Pulmonary artery endothelial cell (primary cell): ENCODE results near the gene APH1B. TPM values are rescaled to one million over a fixed set of nuclear protein-coding genes. Genes with fewer than 3 reads are reported as not detected.

Experiments
- DNase-seq: peaks from one replicate; pipeline ENCODE4 v3.0.0-alpha.2; 2011; ENCODE audit warnings: low read depth, low spot score
- total RNA-seq: library from RNA; depleted of rRNA; stranded (reverse); fragments of >200 nt; gene quantifications from 2 replicates; pipeline ENCODE4 v1.2.3, GENCODE V29; 2014

The APH1B gene
- total RNA-seq, 1 donor from 2014 or later = 13.5 TPM

DNA sequence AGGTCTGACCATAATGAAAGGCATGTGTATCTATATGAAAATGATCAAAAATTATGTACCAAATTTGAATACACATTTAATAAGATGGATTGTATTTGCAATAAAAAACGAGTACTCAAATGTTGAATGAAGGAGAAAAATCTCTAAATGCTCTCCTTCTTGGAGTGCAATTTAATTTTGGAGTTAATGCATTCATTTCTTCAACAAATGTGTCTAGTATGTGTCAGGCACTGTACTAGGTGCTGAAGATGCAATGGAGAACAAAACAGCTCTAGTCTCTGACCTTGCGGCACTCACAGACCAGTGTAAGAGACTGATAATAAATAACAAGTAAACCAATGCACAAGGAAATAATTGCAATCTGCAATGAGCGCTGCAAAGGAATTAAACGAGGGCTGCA is 75.4 kb downstream of the APH1B start:
- no peak for DNase-seq

DNA sequence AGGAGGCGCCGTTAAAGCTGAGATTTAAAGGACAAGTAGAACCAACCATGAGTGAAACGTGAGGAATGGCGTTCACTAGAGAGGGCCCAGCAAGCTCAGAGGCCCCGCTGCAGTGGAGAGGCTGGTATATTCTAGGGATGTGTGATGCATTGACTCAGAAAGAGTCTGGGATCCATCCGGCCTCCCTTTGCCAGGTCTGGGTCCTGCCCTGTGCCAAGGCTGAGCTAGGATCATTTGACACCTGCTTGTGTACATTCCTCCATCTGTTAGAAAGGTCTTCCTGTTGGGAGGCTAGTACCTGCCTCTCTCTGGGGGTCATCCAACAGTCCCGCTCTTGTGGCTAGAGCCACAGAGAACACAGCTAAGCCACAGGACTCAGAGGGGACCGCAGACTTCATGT is 75.9 kb downstream of the APH1B start:
- DNase-seq = no peak

DNA sequence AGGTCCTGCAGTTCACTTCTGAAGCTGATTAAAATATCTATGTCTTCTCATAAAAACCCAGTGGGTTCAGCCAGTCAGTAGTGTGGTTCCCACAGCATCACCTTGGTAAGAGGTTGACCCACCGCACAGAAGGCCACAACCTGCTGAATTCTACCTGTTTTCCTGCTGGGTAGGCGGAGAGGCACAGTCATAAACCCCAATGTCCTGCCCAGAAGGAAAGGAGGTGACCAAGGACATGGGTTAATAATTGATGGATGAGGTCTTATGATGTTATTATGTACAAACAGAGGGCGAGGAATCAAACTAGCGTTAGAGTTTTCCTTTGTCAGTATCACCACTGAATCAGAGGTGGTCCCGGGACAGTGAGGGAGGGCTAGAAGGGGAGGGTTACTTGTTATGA is 76.5 kb downstream of the APH1B start:
- no peak for DNase-seq

DNA sequence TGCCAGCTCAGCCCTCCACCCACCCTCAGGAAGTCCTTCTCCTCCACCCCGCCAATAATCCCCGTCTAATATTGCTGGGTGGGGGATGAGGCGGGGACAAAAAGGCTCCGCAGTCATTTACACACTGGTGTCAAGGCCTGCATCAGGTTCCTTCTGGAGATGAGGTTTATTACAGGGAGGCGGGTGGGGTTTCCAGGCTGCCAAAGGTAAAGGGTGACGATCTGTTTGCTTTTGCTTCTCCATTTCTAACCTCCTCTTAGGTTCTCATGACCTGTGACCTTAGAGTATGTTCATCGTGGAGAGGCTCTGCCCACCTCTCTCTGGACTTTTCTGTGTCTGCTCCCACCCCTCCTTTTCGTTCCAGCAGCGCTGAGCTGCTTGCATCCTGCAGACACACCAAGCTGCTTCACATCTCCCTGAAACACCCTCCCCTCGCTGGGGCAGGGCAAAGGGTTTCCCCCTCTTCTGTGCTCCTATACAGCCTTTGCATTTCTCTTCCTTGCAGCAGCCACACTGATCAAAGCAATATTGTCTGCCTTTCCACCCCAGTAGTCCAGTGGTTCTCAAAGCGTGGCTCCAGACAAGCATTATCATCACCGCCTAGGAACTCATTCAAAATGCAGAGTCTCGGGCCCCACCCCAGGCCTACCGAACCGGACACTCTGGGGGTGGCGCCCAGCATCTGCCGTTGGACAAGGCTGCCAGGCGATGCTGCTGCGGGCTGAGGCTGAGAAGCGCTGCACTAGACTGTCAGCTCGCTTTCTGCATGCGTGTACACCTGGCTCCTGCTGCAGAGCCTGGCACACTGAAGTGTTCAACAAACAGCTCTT is 77.6 kb downstream of the APH1B start:
- no peak for DNase-seq

DNA sequence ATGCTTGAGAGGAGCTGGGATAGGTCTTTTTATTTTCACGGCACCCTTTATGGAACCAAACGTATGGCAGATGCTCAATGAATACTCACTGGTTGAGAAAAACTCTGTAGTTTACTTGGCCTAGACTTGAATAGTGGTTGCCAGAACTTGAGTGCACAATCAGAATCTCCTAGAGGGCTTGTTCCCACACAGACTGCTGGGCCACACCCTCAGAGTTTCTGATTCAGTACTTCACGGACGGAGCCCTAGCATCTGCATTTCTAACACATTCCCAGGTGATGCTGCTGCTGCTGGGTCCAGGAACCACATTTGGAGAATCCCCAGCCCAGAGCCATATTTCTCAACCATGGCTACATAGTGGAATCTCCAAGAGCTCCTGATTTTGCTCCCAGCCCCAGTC is 79.7 kb downstream of the APH1B start:
- no peak for DNase-seq

DNA sequence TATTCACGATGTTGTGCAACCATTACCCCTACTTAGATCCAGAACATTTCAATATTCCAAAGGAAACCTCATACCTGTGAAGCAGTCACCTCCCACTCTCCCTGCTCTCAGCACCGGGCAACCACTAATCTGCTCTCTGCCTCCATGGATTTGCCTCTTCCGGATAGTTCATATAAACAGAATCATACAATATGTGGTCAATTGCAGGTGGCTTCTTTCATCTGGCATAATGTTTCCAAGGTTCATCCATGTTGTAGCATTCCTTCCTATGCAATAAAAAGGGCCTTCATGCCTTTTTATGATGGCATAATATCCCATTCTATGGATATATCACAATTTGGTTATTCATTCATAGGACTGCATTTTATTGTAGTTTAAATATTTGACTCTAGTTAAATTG is 80.3 kb downstream of the APH1B start:
- no peak for DNase-seq

DNA sequence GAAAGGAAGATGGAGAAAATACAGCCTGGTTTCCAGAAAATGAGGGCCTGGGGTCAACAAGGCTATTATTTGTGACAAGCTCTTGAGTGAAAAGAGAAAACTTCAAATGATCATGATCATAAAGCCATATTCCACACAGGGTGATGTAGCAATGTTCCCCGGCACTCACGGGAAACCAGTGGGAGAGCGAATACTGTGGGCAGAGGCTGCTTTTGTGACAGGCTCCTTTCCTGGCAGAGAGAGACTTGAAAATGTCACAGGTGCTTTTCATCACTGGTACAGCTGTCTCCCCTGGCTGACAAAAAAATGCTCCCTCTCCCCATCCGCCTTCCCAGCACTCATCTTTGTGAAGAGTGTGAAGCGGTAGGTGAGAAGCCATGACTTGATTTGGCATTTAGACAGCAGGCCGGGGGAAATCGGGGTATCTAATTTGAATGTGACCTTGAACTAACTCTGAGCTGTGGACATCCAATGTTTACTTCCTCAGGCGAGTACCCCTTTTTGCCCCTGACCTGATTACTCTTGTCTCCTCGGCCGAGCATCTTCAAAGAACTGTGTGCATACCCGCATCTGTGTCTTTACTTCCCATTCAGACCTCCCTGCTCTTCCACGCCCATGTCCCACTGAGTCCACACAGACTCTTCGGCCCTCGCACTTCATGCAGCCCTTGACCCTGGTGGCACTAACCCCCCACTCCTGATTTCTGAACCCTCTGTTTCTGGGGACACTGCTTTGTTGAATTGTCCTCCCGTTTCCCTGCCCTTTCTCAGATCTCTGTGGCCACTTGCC is 81.0 kb downstream of the APH1B start:
- no peak for DNase-seq

Other genes with a start within 250 kb of the APH1B start
- gene TPM1, start 234.9 kb upstream of the APH1B start, total RNA-seq = 373 and 375 TPM in 2 replicates
- gene LACTB, start 155.7 kb upstream of the APH1B start, total RNA-seq = 22.4 and 33.2 TPM in 2 replicates
- gene RPS27L, start 120.1 kb upstream of the APH1B start, total RNA-seq = 439 and 505 TPM in 2 replicates
- gene RAB8B, start 88.0 kb upstream of the APH1B start, total RNA-seq = 72.0 and 106 TPM in 2 replicates
- 2.0 and 2.5 TPM in 2 replicates for gene CA12, start 104.2 kb downstream of the APH1B start, total RNA-seq
- 39.5 and 46.0 TPM in 2 replicates for gene USP3, start 227.0 kb downstream of the APH1B start, total RNA-seq